Ovary (tissue), 3 donors: ENCODE measurements around the gene ZNF592.

Experiments
- EP300 ChIP-seq: sonication (generic); formaldehyde crosslinking; IDR thresholded peaks from one replicate; pipeline ENCODE4 v1.6.1; 2017; ENCODE audit warnings: antibody characterized with exemption
- POLR2A ChIP-seq: fragments of 450-650 bp; IDR thresholded peaks from one replicate; pipeline ENCODE4 v1.6.1; 2017; ENCODE audit warnings: antibody characterized with exemption, mild to moderate bottlenecking, moderate library complexity
- TF ChIP-seq, protein P1 (sequence below), 3 donors: fragments of 450-650 bp in 2 of 3; fragments of 200-600 bp in 1 of 3; IDR thresholded peaks; one replicate each; pipeline versions ENCODE4 v1.5.1 to v1.8.0; 2016 to 2022; ENCODE audit warnings: antibody characterized with exemption in 3 of 3, mild to moderate bottlenecking in 1 of 3
- donor health status: DM: no; HTN: no; CAD: no.

DNA sequence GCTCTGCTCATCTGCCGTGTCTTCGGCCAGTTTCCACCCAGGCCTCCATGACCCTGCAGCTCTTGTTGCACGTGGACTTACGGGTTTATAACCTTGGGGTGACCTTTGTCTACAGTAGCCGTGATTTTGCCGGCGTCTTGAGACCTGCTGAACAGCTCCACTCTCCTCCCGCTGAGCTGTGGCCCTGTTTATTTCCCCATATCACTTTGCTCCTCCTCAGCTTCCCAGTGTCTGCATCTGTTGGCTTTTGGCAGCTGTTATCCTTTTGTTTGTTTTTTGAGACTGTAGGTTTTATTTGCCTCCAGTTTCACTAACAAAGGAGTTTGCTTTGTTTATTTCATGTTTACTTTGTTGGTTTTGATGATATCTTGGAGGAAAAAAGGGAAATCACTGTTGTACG, 106.7 kb downstream of the ZNF592 start:
- TF ChIP-seq, protein P1, sequence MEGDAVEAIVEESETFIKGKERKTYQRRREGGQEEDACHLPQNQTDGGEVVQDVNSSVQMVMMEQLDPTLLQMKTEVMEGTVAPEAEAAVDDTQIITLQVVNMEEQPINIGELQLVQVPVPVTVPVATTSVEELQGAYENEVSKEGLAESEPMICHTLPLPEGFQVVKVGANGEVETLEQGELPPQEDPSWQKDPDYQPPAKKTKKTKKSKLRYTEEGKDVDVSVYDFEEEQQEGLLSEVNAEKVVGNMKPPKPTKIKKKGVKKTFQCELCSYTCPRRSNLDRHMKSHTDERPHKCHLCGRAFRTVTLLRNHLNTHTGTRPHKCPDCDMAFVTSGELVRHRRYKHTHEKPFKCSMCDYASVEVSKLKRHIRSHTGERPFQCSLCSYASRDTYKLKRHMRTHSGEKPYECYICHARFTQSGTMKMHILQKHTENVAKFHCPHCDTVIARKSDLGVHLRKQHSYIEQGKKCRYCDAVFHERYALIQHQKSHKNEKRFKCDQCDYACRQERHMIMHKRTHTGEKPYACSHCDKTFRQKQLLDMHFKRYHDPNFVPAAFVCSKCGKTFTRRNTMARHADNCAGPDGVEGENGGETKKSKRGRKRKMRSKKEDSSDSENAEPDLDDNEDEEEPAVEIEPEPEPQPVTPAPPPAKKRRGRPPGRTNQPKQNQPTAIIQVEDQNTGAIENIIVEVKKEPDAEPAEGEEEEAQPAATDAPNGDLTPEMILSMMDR (IDR thresholded peaks at IDR 0.05), result no peak
- TF ChIP-seq POLR2A, result no peak
- no peak for TF ChIP-seq EP300
